Spinal cord (tissue), 10 donors: ENCODE results near the gene PCDH18. TPM values are rescaled to one million over a fixed set of nuclear protein-coding genes. Genes with fewer than 3 reads are reported as not detected.

ENCODE experiments used
- DNase-seq, 6 donors: peaks; one replicate each; pipeline versions ENCODE4 v3.0.0 to v3.0.0-alpha.2; 2013 to 2015; ENCODE audit warnings: low spot score in 6 of 6, low read depth in 4 of 6
- H3K27ac ChIP-seq: one replicate; pipeline ENCODE4 v1.5.1; 2013; ENCODE audit warnings: low read depth, low read length, control low read depth
- H3K27me3 ChIP-seq: one replicate; pipeline ENCODE4 v1.6.1; 2013; ENCODE audit warnings: low read length; ENCODE audit not compliant: control insufficient read depth, insufficient read depth
- H3K36me3 ChIP-seq: one replicate; pipeline ENCODE4 v1.6.1; 2013; ENCODE audit warnings: low read length; ENCODE audit not compliant: control insufficient read depth, insufficient read depth
- H3K4me1 ChIP-seq: one replicate; pipeline ENCODE4 v1.6.1; 2013; ENCODE audit warnings: low read length; ENCODE audit not compliant: control insufficient read depth, insufficient read depth
- H3K4me3 ChIP-seq: one replicate; pipeline ENCODE4 v1.5.1; 2013; ENCODE audit warnings: low read depth, low read length, control low read depth
- H3K9me3 ChIP-seq: one replicate; pipeline ENCODE4 v1.6.1; 2013; ENCODE audit warnings: low read length; ENCODE audit not compliant: control insufficient read depth, insufficient read depth
- WGBS: methylation state at CpG from one replicate; pipeline ENCODE4 v1.1.5; 2013; ENCODE audit warnings: missing lambda C conversion rate; ENCODE audit not compliant: insufficient coverage; 5-methylcytosine and 5-hydroxymethylcytosine counted together
- polyA plus RNA-seq, 2 donors: library from polyadenylated mRNA; unstranded; fragments of 120-200 nt; gene quantifications; one replicate each; pipeline ENCODE4 v1.2.1, GENCODE V29; 2013; ENCODE audit not compliant: insufficient read length in 2 of 2
- total RNA-seq, 2 donors: library from RNA; depleted of rRNA in 1 of 2; stranded (reverse); fragments of 120-200 nt in 1 of 2; fragments of >200 nt in 1 of 2; gene quantifications; one replicate each; pipeline versions ENCODE4 v1.2.3 to v1.2.4, GENCODE V29; 2013 to 2014
- donor health status: healthy.

PCDH18 gene
- total and polyA plus RNA-seq, 4 donors: 25.9 to 101 (median 48.9) TPM

DNA sequence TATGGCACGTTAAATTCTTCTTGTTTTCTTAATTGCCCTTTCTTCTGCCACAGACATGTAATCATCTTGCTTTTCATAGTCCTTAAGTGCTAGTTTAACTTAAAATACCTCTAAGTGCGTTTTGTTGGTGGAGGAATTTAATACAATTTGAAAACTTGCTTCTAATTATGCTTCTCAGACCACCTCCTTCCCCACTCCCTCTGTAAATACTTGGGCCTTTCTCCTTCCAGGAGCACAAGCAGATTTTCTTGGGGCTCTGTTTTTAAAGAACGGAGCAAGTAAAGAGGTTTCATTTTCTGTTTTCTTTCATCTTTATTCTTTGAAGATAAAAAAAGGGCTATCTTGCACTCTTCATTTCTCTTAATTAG is 559 bp upstream of the PCDH18 start:
- no peaks in the 10 kb centered on the region for H3K27me3 ChIP-seq
- no CpG with 5 or more reads among the region's 3 CpGs for WGBS
- peak overlapping the region; percentile 89 for H3K27ac ChIP-seq
- no peaks in the 10 kb centered on the region for H3K9me3 ChIP-seq
- H3K36me3 ChIP-seq: no peaks in the 10 kb centered on the region
- no peak for DNase-seq
- peak overlapping the region; percentile 89 for H3K4me3 ChIP-seq
- H3K4me1 ChIP-seq: no peaks in the 10 kb centered on the region

DNA sequence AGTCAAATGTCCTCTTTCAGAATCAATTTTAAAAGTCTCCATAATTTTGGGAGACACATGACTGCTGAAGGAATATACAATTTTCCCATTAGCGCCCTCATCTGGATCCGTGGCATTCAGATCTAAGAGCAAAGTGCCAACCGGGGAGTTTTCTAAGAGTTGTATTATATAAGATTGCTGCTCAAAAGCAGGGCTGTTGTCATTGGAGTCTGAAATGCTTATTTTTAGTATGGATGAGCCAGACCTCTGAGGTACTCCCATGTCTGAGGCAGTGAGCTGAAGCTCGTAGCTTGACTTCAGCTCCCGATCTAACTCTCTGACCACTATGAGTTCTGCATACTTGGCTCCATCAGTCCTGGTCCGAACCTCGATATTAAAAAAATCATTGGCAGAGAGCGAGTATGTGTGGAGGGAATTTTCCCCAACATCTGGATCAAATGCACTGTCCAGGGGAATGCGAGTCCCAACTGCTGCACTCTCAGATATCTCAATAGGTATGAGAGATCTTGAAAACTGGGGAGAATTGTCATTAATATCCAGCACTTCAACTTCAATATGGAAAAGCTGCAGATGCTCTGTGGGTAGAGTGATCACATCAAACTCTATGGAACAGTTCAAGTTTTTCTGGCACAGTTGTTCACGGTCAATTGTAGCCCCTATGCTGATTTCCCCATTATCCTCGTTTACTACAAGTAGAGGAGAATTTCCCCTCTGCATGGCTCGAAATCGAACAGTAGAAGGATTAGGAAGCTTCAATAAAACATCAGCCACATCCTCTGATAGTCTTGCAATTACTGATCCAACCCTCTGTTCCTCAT is 917 bp downstream of the PCDH18 start:
- no peaks in the 10 kb centered on the region for H3K36me3 ChIP-seq
- no peaks in the 10 kb centered on the region for H3K9me3 ChIP-seq
- DNase-seq: peak in 2 of 6 donors; percentile 67 to 78
- no peaks in the 10 kb centered on the region for H3K27me3 ChIP-seq
- peak overlapping the region; percentile 93 for H3K27ac ChIP-seq
- H3K4me3 ChIP-seq: peak overlapping the region; percentile 89
- WGBS: 0% methylated on average over 6 of the region's 13 CpGs
- no peaks in the 10 kb centered on the region for H3K4me1 ChIP-seq

DNA sequence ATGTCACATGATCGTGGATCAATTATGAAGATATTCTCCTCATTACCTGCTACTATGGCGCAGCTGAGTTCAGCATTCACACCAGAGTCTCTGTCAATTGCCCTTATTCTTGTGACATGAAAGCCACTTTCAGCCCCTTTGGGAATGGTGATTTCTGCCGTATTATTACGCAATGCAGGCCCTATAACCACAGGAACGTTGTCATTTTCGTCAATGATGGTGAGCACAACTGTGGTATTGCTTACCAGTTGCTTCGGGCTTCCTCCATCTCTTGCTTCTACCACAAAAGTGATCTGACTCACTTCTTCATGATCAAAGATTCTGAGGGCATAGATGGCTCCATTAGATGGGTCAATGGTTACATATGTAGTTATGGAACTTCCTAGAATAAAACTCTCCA is 2.1 kb downstream of the PCDH18 start:
- Histone ChIP-seq H3K9me3 (no peaks in the 10 kb centered on the region), H3K36me3 (no peaks in the 10 kb centered on the region), H3K27ac (peak overlapping the region; percentile 33), H3K4me1 (no peaks in the 10 kb centered on the region), H3K27me3 (no peaks in the 10 kb centered on the region), H3K4me3 (peak overlapping the region; percentile 89)
- 79% methylated on average over 6 of the region's 7 CpGs for WGBS
- DNase-seq: no peak

DNA sequence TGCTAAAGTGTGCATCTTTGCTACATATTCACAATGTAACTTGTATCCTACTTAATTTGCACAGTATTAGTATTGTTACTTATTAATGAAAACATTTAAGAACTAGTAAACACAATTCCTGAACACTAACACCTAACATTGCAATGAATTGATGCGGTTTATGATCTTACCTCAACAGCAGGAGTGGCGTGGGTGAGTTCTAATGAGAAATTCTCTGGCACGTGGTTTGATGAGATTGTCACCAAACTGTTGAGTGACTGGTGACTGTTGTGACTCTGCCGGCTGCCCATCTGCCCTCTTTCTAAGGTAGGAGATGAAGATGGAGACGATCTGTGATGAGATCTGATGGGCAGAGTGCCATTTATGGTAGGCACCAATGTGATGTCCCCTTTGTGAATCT is 2.9 kb downstream of the PCDH18 start:
- no peak for DNase-seq
- H3K27me3 ChIP-seq: no peaks in the 10 kb centered on the region
- H3K4me3 ChIP-seq: peak overlapping the region; percentile 89
- H3K9me3 ChIP-seq: no peaks in the 10 kb centered on the region
- no peaks in the 10 kb centered on the region for H3K36me3 ChIP-seq
- WGBS: 27% methylated on average over 3 of the region's 5 CpGs
- no peaks in the 10 kb centered on the region for H3K4me1 ChIP-seq
- no peak overlapping the region for H3K27ac ChIP-seq

DNA sequence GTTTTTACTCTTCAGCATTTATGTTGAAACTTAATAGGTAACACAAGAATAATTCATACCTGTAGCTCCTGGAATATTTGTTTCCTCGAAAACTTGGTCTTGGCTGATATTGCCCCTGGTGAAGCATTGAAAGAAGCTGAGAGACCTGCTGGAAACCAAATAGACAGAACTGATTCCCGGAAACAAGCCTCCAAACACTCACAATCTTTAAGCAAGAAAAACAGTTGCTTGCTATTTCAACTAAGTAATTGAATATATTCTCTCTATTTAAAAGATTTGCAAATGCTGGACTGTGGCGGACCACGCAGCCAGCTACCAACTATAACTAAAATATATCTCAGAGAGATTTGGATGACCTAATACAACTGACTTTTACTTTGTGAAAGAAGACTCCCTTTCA is 3.6 kb downstream of the PCDH18 start:
- peak in 1 of 6 donors; percentile 51 for DNase-seq
- no peaks in the 10 kb centered on the region for H3K9me3 ChIP-seq
- H3K4me1 ChIP-seq: no peaks in the 10 kb centered on the region
- no peaks in the 10 kb centered on the region for H3K36me3 ChIP-seq
- no peak overlapping the region for H3K27ac ChIP-seq
- no peaks in the 10 kb centered on the region for H3K27me3 ChIP-seq
- whole genome bisulfite sequencing: no CpG with 5 or more reads among the region's 4 CpGs
- peak overlapping the region; percentile 89 for H3K4me3 ChIP-seq

DNA sequence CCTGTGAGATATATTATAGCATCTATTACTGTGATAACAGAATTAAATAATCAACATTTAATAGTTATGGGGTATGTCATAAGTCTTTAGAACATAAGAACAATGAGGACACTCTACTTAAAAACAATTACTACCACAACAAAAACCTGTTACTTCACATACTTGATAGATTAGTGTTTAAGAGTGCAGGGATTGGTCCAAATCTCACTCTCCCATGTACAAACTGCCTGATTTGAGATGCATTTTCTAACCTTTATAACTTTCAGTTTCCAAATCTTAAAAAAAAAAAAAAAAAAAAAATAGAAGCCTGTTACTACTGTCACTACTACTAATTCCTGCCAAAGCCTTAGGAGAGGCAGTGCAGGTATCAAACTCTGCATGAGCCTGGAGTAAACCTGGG is 5.6 kb downstream of the PCDH18 start:
- no peak overlapping the region for H3K4me3 ChIP-seq
- no peaks in the 10 kb centered on the region for H3K27me3 ChIP-seq
- no peaks in the 10 kb centered on the region for H3K4me1 ChIP-seq
- H3K9me3 ChIP-seq: no peaks in the 10 kb centered on the region
- H3K27ac ChIP-seq: no peak overlapping the region
- no peaks in the 10 kb centered on the region for H3K36me3 ChIP-seq
- DNase-seq: no peak

DNA sequence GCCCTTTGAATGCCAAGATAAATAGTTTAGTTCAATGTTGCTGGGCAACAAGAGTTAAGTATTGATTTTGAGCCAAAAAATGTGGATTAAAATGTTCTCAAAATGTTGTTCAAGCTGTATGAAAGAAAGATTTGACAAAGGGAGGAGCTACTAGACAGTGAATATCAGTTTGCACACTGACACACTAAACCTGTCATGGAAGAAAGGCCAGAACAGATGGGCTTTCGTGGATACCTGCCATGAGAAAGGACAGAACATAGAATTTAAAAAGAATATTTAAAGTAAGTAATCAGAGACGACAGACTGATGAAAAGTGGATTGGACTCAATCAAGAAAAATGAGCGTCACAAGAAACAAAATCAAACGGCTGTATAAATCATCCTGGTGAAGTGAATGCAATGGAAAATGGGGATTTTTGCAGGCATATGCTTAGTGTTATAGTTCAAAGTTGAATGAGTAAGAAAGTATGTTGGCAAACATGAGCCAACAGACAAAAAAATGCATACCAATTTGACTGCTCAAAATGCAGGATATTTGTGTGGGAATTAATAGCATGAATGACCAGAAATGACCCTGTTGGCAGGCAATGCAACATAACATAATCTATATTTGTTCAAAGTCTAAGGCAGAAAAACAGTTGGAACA is 7.4 kb downstream of the PCDH18 start:
- Histone ChIP-seq H3K27me3 (no peaks in the 10 kb centered on the region), H3K4me1 (no peaks in the 10 kb centered on the region), H3K36me3 (peaks cover 4% of the 10 kb centered on the region), H3K9me3 (no peaks in the 10 kb centered on the region), H3K27ac (no peak overlapping the region), H3K4me3 (no peak overlapping the region)
- peak in 1 of 6 donors; percentile 86 for DNase-seq
- WGBS: 58% methylated on average over 3 of the region's 4 CpGs

DNA sequence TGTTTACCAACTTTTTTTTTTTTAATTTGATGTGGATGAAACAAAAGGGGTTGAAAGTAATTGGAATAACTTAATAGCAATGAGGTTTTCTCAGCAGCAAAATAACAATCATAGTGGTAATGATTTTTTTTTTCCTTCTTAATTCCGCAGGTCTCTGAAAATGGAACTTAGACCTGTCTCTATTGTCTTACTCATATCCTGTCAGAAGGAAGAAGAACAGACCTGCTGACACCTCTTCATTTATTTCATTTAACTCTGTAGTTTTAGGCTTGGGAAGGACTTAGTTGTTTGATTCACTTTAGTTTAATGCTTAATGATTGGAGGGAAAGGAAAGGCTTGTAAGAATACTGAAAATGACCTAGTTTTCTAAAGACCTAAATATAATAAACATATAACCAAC is 9.0 kb downstream of the PCDH18 start:
- H3K36me3 ChIP-seq: peaks cover 4% of the 10 kb centered on the region
- H3K27ac ChIP-seq: no peak overlapping the region
- H3K4me1 ChIP-seq: no peaks in the 10 kb centered on the region
- H3K4me3 ChIP-seq: no peak overlapping the region
- H3K9me3 ChIP-seq: no peaks in the 10 kb centered on the region
- DNase-seq: no peak
- WGBS: no CpG with 5 or more reads among the region's 1 CpG
- no peaks in the 10 kb centered on the region for H3K27me3 ChIP-seq

DNA sequence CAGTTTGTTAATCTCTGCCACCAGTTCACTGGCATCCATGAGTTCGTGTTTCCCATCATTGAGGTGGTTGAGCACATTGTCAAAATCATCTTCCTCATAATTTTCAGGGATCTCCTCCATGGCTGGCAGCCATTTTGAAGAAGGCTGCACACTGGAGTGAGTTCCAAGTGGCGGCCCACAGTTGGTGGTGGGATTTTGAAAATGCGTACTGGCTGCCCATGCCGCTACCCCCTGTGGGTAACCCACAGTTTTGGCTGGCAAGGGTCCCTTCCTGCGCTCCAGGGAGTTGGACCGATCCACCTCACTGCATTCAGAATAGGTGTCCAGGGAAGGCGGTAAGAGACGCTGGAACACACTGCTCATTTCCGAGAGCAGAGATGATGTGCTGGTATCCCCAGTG is 11.2 kb downstream of the PCDH18 start:
- WGBS: 92% methylated on average over 9 of the region's 9 CpGs
- Histone ChIP-seq H3K36me3 (peaks cover 4% of the 10 kb centered on the region), H3K4me3 (no peak overlapping the region), H3K27ac (no peak overlapping the region), H3K4me1 (no peaks in the 10 kb centered on the region), H3K27me3 (no peaks in the 10 kb centered on the region), H3K9me3 (no peaks in the 10 kb centered on the region)
- no peak for DNase-seq

DNA sequence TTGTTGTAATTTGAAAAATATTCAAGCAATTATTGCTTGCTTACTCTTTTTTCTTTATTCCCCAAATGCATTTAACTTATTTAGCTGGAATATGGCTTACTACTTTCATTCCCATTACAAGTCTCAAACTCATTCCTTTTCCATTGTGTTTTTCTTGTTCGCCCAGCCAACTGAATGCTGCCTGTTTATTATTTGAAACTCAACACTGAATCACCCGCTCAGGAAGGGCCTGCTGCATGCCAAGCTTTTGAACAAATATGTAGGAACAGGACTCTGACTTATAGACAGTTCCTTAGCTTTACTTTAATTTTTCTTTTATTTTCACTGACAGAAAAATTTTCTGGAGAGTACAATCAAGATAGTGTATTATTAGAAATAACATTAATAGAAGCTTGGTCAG is 12.9 kb downstream of the PCDH18 start:
- H3K4me3 ChIP-seq: no peak overlapping the region
- peaks cover 4% of the 10 kb centered on the region for H3K36me3 ChIP-seq
- no peaks in the 10 kb centered on the region for H3K4me1 ChIP-seq
- H3K27me3 ChIP-seq: no peaks in the 10 kb centered on the region
- DNase-seq: peak in 1 of 6 donors; percentile 21
- WGBS: 60% methylated on average over 1 of the region's 2 CpGs
- no peaks in the 10 kb centered on the region for H3K9me3 ChIP-seq
- H3K27ac ChIP-seq: no peak overlapping the region
